H9 (cell line): Measurements from ENCODE around the gene SURF4. TPM values are rescaled to one million over a fixed set of nuclear protein-coding genes. Genes with fewer than 3 reads are reported as not detected.

Source experiments
- DNase-seq: peaks from one replicate; pipeline ENCODE4 v3.0.0-alpha.2; 2017
- H2AFZ ChIP-seq: one replicate; pipeline ENCODE4 v1.6.1; 2013; ENCODE audit warnings: mild to moderate bottlenecking, low read length, control low read depth, moderate library complexity
- H2AK5ac ChIP-seq: 2 replicates; pipeline ENCODE4 v1.6.1; 2013; ENCODE audit warnings: low read length, control low read depth, mixed read lengths; ENCODE audit not compliant: insufficient read length
- H2BK120ac ChIP-seq: one replicate; pipeline ENCODE4 v1.6.1; 2013; ENCODE audit warnings: low read depth, mild to moderate bottlenecking, low read length, control low read depth, inconsistent platforms; ENCODE audit not compliant: poor library complexity, severe bottlenecking
- H2BK12ac ChIP-seq: 2 replicates; pipeline ENCODE4 v1.6.1; 2013; ENCODE audit warnings: low read length, control low read depth, mixed read lengths, low read depth; ENCODE audit not compliant: insufficient read length
- H2BK15ac ChIP-seq: 2 replicates; pipeline ENCODE4 v1.6.1; 2013; ENCODE audit warnings: low read depth, low read length, control low read depth
- H2BK20ac ChIP-seq: one replicate; pipeline ENCODE4 v1.6.1; 2013; ENCODE audit warnings: low read depth, mild to moderate bottlenecking, low read length, control low read depth, inconsistent platforms; ENCODE audit not compliant: poor library complexity, severe bottlenecking
- H2BK5ac ChIP-seq: 2 replicates; pipeline ENCODE4 v1.6.1; 2013; ENCODE audit warnings: low read length, control low read depth, mixed read lengths; ENCODE audit not compliant: insufficient read length
- H3K14ac ChIP-seq: 2 replicates; pipeline ENCODE4 v1.6.1; 2013; ENCODE audit warnings: low read length, control low read depth; ENCODE audit not compliant: insufficient read depth
- H3K18ac ChIP-seq: 2 replicates; pipeline ENCODE4 v1.6.1; 2013; ENCODE audit warnings: low read depth, mild to moderate bottlenecking, mixed read lengths, low read length, control low read depth; ENCODE audit not compliant: insufficient read length
- H3K23ac ChIP-seq: 2 replicates; pipeline ENCODE4 v1.6.1; 2013; ENCODE audit warnings: low read length, control low read depth, mixed read lengths, low read depth; ENCODE audit not compliant: insufficient read length
- H3K23me2 ChIP-seq: 2 replicates; pipeline ENCODE4 v1.6.1; 2013; ENCODE audit warnings: low read depth, mild to moderate bottlenecking, mixed read lengths, low read length, control low read depth; ENCODE audit not compliant: insufficient read length, poor library complexity, severe bottlenecking
- H3K27ac ChIP-seq: 2 replicates; pipeline ENCODE4 v1.5.1; 2013; ENCODE audit warnings: low read length, control low read depth, mixed read lengths, low read depth; ENCODE audit not compliant: insufficient read length
- H3K27me3 ChIP-seq: 2 replicates; pipeline ENCODE4 v1.6.1; 2013; ENCODE audit warnings: low read length, control low read depth, inconsistent platforms; ENCODE audit not compliant: insufficient read depth
- H3K4ac ChIP-seq: 2 replicates; pipeline ENCODE4 v1.6.1; 2013; ENCODE audit warnings: low read depth, mild to moderate bottlenecking, control low read depth, inconsistent platforms, low read length, moderate library complexity
- H3K4me1 ChIP-seq: 2 replicates; pipeline ENCODE4 v1.6.1; 2013; ENCODE audit warnings: low read length, control low read depth, inconsistent platforms; ENCODE audit not compliant: insufficient read depth
- H3K4me2 ChIP-seq: 2 replicates; pipeline ENCODE4 v1.6.1; 2013; ENCODE audit warnings: low read length, control low read depth, mixed read lengths; ENCODE audit not compliant: insufficient read length, insufficient read depth
- H3K56ac ChIP-seq: 2 replicates; pipeline ENCODE4 v1.6.1; 2013; ENCODE audit warnings: low read depth, mild to moderate bottlenecking, mixed read lengths, low read length, control low read depth; ENCODE audit not compliant: insufficient read length
- H3K79me1 ChIP-seq: 2 replicates; pipeline ENCODE4 v1.6.1; 2013; ENCODE audit warnings: low read depth, mild to moderate bottlenecking, moderate library complexity, low read length, control low read depth, inconsistent platforms; ENCODE audit not compliant: insufficient read depth, poor library complexity, severe bottlenecking
- H3K79me2 ChIP-seq: 2 replicates; pipeline ENCODE4 v1.6.1; 2013; ENCODE audit warnings: low read length, control low read depth, inconsistent platforms; ENCODE audit not compliant: insufficient read depth
- H3K9ac ChIP-seq: 2 replicates; pipeline ENCODE4 v1.6.1; 2013; ENCODE audit warnings: low read length, control low read depth, mixed read lengths; ENCODE audit not compliant: insufficient read length; ENCODE audit errors: extremely low read depth
- H3K9me3 ChIP-seq: one replicate; pipeline ENCODE4 v1.6.1; 2013; ENCODE audit warnings: low read depth, low read length, inconsistent platforms; ENCODE audit not compliant: control insufficient read depth
- H3T11ph ChIP-seq: one replicate; pipeline ENCODE4 v1.6.1; 2013; ENCODE audit warnings: mild to moderate bottlenecking, low read length, control low read depth, inconsistent platforms
- H4K20me1 ChIP-seq: one replicate; pipeline ENCODE4 v1.6.1; 2013; ENCODE audit not compliant: control insufficient read depth, insufficient read length, insufficient read depth
- H4K5ac ChIP-seq: 2 replicates; pipeline ENCODE4 v1.6.1; 2013; ENCODE audit warnings: low read depth, mild to moderate bottlenecking, mixed read lengths, low read length, control low read depth; ENCODE audit not compliant: insufficient read length
- H4K8ac ChIP-seq: replicated peaks from 2 replicates; pipeline ENCODE4 v1.6.1; 2013; ENCODE audit warnings: low read length, control low read depth, mixed read lengths, low read depth; ENCODE audit not compliant: insufficient read length
- H4K91ac ChIP-seq: 2 replicates; pipeline ENCODE4 v1.6.1; 2013; ENCODE audit warnings: low read depth, mild to moderate bottlenecking, moderate library complexity, mixed read lengths, low read length, control low read depth; ENCODE audit not compliant: insufficient read length
- H3K27ac Mint-ChIP-seq, 3 experiments: 2 replicates in 2 of 3; 3 replicates in 1 of 3; pipeline ENCODE4 v1.8.0; 2020 to 2021; ENCODE audit warnings: mixed read lengths in 3 of 3, mild to moderate bottlenecking in 1 of 3, moderate library complexity in 1 of 3
- H3K27me3 Mint-ChIP-seq: 2 replicates; pipeline ENCODE4 v1.8.0; 2021; ENCODE audit warnings: low read depth, mild to moderate bottlenecking, moderate library complexity, mixed read lengths
- H3K36me3 Mint-ChIP-seq, 3 experiments: 2 replicates in 2 of 3; 3 replicates in 1 of 3; pipeline ENCODE4 v1.8.0; 2020 to 2021; ENCODE audit warnings: low read depth in 3 of 3, mixed read lengths in 3 of 3; ENCODE audit not compliant: insufficient read depth in 1 of 3
- H3K4me1 Mint-ChIP-seq, 2 experiments: 2 replicates each; pipeline ENCODE4 v1.8.0; 2020; ENCODE audit warnings: mixed read lengths in 2 of 2
- H3K4me3 Mint-ChIP-seq, 2 experiments: 2 replicates in 1 of 2; 3 replicates in 1 of 2; pipeline ENCODE4 v1.8.0; 2020 to 2021; ENCODE audit warnings: mild to moderate bottlenecking in 2 of 2, mixed read lengths in 2 of 2, moderate library complexity in 1 of 2
- H3K9me3 Mint-ChIP-seq, 2 experiments: 2 replicates in 1 of 2; 3 replicates in 1 of 2; pipeline ENCODE4 v1.8.0; 2020; ENCODE audit warnings: mild to moderate bottlenecking in 2 of 2, mixed read lengths in 2 of 2, moderate library complexity in 1 of 2
- CTCF ChIP-seq: fragments of 200-600 bp; sonication (generic); conservative IDR thresholded peaks from 3 replicates; pipeline ENCODE4 v1.8.0; 2021; ENCODE audit warnings: antibody characterized with exemption, mild to moderate bottlenecking
- WGBS: extraction: QIAGEN DNeasy Blood & Tissue Kit; methylation state at CpG from one replicate; pipeline ENCODE4 v1.1.7; 2013; ENCODE audit warnings: missing lambda C conversion rate, low lambda C conversion rate, mixed read lengths; ENCODE audit not compliant: insufficient read length; ENCODE audit errors: extremely low coverage; 5-methylcytosine and 5-hydroxymethylcytosine counted together
- total RNA-seq: library from RNA; stranded (reverse); gene quantifications from 2 replicates; pipeline ENCODE4 v1.2.1, GENCODE V29; 2021

SURF4 gene
- total RNA-seq, 1 experiment from 2014 or later: 146 TPM

DNA sequence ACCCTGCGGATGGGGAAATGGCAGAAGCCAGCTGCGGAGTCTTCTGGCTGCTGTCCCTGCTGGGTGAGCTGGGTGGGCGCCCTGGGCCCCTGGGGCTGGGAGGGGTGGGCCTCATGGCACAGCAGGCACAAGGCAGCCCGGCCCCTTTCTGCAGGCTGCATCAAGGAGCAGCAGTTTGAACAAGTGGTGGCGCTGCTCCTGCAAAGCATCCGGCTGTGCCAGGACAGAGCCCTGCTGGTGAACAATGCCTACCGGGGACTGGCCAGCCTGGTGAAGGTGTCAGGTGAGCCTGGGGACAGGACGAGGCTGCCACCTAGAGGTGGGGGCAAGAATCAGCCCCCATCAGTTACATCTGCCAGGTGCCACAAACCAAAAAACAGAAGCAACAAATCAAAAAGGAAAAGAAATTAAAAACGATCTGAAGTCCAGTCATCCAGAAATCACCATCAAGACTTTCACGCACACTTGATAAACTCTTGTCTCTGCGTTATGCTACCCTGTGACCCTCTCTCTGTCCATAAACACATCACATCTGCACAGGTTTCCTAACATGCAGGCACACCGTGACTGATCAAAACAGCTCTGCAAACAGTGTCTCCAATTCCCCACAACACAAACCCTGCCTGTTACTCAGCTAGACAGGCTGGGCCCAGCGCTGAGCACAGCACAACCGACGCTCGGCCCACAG lies 28.1 kb upstream of the SURF4 start:
- Histone ChIP-seq H3K79me2 (no peaks in the 10 kb centered on the region), H3T11ph (no peak overlapping the region), H3K9ac (no peak overlapping the region), H2AFZ (no peak overlapping the region), H2BK12ac (no peak overlapping the region), H3K18ac (no peak overlapping the region), H2BK20ac (no peak overlapping the region), H3K27ac (no peak overlapping the region), H3K27me3 (no peaks in the 10 kb centered on the region), H2BK120ac (no peak overlapping the region), H3K14ac (no peak overlapping the region; the same call in 1 of the 2 replicates), H3K23ac (no peak overlapping the region), H2BK15ac (no peak overlapping the region), H2AK5ac (no peak overlapping the region), H4K5ac (no peak overlapping the region), H3K9me3 (no peaks in the 10 kb centered on the region), H3K4ac (no peak overlapping the region), H2BK5ac (no peak overlapping the region), H3K79me1 (no peaks in the 10 kb centered on the region), H3K4me1 (no peaks in the 10 kb centered on the region), H4K8ac (no peak overlapping the region), H3K4me2 (no peak overlapping the region), H3K56ac (no peak overlapping the region), H4K91ac (no peak overlapping the region), H3K23me2 (no peaks in the 10 kb centered on the region), H4K20me1 (peaks cover 4% of the 10 kb centered on the region)
- H3K27ac Mint-ChIP-seq: no peak overlapping the region; a peak in 1 of 7 replicates
- H3K9me3 Mint-ChIP-seq: no peaks in the 10 kb centered on the region
- DNase-seq: peak; percentile 81
- H3K36me3 Mint-ChIP-seq: peaks cover 24 to 44% (median 38%) of the 10 kb centered on the region in 3 experiments; a peak in 6 of 7 replicates
- H3K4me1 Mint-ChIP-seq: peaks cover 0 to 2% of the 10 kb centered on the region in 2 experiments; a peak in 1 of 4 replicates
- no CpG with 5 or more reads among the region's 16 CpGs for WGBS
- peak; percentile 80 for TF ChIP-seq CTCF
- H3K27me3 Mint-ChIP-seq: no peaks in the 10 kb centered on the region
- H3K4me3 Mint-ChIP-seq: no peak overlapping the region
